ENCODE measurements around the gene VWCE. TPM values are rescaled to one million over a fixed set of nuclear protein-coding genes. Genes with fewer than 3 reads are reported as not detected.
"Not testable (repeated sequence)": the region's sequence is repeated elsewhere in the genome, so short reads cannot be mapped to it uniquely, and the experiment has no call there.

The VWCE gene
- total RNA-seq, 2 experiments from 2014 or later = 0.64 to 1.0 TPM

DNA sequence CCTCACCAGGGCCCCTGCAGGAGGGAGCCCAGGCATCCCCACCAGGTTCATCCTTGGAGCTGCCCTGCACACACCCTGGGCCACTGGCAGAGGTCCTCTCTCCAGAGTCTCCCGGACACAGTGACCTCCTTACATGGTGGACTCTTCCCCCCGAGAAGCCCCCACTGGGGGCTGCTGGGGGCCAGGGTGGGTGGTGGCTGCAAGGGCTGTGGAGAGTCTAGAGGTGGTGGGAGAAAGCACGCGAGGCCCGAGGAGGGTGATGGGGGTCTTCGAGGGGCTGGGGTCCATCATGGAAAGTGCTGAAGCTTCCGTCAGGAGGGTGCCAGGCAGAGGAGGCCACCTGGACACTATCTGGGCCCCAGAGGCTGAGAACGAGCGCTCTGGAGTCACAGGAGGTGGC lies 36.6 kb downstream of the VWCE start:
- no peaks in the 10 kb centered on the region for H3K4me1 Mint-ChIP-seq (ENCODE audit: low read depth)
- no peak overlapping the region for H3K4me3 Mint-ChIP-seq
- no peak overlapping the region for H3K27ac Mint-ChIP-seq
- intact Hi-C loops (cut with DNase I, micrococcal nuclease) = loop anchor here in 1 of 2 experiments (10.0 kb wide), 1 partner anchor 136 kb away; the partner anchor contains the start of gene TMEM216
- no peaks in the 10 kb centered on the region for H3K27me3 Mint-ChIP-seq
- ATAC-seq (ENCODE audit: poor library complexity) = no peak
- no peak overlapping the region for H3K4me3 ChIP-seq (ENCODE audit: low read length)
- TF ChIP-seq, protein P1, sequence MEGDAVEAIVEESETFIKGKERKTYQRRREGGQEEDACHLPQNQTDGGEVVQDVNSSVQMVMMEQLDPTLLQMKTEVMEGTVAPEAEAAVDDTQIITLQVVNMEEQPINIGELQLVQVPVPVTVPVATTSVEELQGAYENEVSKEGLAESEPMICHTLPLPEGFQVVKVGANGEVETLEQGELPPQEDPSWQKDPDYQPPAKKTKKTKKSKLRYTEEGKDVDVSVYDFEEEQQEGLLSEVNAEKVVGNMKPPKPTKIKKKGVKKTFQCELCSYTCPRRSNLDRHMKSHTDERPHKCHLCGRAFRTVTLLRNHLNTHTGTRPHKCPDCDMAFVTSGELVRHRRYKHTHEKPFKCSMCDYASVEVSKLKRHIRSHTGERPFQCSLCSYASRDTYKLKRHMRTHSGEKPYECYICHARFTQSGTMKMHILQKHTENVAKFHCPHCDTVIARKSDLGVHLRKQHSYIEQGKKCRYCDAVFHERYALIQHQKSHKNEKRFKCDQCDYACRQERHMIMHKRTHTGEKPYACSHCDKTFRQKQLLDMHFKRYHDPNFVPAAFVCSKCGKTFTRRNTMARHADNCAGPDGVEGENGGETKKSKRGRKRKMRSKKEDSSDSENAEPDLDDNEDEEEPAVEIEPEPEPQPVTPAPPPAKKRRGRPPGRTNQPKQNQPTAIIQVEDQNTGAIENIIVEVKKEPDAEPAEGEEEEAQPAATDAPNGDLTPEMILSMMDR (IDR thresholded peaks at IDR 0.05) = no peak
- no peaks in the 10 kb centered on the region for H3K9me3 ChIP-seq (ENCODE audit: control insufficient read depth in 1 of 2, insufficient read depth in 1 of 2, low read length in 2 of 2)
- no peaks in the 10 kb centered on the region for H3K27me3 ChIP-seq (ENCODE audit: control insufficient read depth in 1 of 2, insufficient read depth in 2 of 2, low read length in 2 of 2)
- POLR2A ChIA-PET = no interaction called here
- H3K9me3 Mint-ChIP-seq = no peaks in the 10 kb centered on the region
- no peak for DNase-seq
- H3K27ac ChIP-seq (ENCODE audit: low read depth in 1 of 2, low read length in 2 of 2) = no peak overlapping the region
- CTCF ChIA-PET = no interaction called here
- H3K4me1 ChIP-seq (ENCODE audit: insufficient read depth, low read length) = peaks cover 3% of the 10 kb centered on the region
- no peaks in the 10 kb centered on the region for H3K36me3 Mint-ChIP-seq (ENCODE audit: low read depth)
- no peaks in the 10 kb centered on the region for H3K36me3 ChIP-seq (ENCODE audit: insufficient read depth, low read length)

DNA sequence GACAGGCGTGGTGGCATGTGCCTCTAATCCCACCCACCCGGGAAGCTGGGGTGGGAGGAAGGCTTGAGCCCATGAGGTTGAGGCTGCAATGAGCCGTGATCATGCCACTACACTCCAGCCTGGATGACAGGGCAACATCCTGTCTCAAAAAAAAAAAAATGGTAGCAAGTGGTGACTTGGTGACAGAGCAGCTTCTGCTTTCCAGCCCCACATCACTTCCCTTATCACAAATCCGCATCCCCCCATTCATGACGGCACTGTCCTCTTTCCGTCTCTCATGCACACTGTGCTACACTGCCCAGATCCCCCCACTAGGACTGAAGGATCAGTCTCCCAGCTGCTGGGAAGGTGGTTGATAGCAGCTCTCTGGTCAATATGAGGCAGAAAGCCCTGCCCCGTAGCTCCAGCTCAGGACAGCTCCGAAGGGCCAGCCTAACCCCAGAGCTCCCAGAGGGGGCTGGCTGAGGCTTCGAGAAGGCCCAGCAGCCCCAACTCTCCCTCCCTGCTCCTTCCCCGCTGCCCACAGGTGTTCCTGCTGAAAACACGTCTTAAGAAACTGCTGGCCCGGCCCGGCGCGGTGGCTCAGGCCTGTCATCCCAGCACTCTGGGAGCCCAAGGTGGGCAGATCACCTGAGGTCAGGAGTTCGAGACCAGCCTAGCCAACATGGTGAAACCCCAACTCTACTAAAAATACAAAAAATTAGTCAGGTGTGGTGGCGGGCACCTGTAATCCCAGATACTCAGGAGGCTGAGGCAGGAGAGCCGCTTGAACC lies 38.2 kb downstream of the VWCE start:
- Histone ChIP-seq H3K4me1 (ENCODE audit: insufficient read depth, low read length) (peaks cover 3% of the 10 kb centered on the region), H3K36me3 (ENCODE audit: insufficient read depth, low read length) (no peaks in the 10 kb centered on the region), H3K27ac (ENCODE audit: low read depth in 1 of 2, low read length in 2 of 2) (no peak overlapping the region), H3K9me3 (ENCODE audit: control insufficient read depth in 1 of 2, insufficient read depth in 1 of 2, low read length in 2 of 2) (no peaks in the 10 kb centered on the region), H3K27me3 (ENCODE audit: control insufficient read depth in 1 of 2, insufficient read depth in 2 of 2, low read length in 2 of 2) (no peaks in the 10 kb centered on the region), H3K4me3 (ENCODE audit: low read length) (no peak overlapping the region)
- Mint-ChIP-seq H3K27ac (no peak overlapping the region), H3K4me1 (ENCODE audit: low read depth) (no peaks in the 10 kb centered on the region), H3K4me3 (no peak overlapping the region), H3K27me3 (no peaks in the 10 kb centered on the region), H3K9me3 (no peaks in the 10 kb centered on the region), H3K36me3 (ENCODE audit: low read depth) (no peaks in the 10 kb centered on the region)
- TF ChIP-seq, protein P1 (IDR thresholded peaks at IDR 0.05) = no peak
- intact Hi-C loops (cut with DNase I, micrococcal nuclease) = loop anchor here in 1 of 2 experiments (10.0 kb wide), 1 partner anchor 138 kb away; the partner anchor contains the start of gene TMEM216
- ATAC-seq (ENCODE audit: poor library complexity) (no peak), DNase-seq (peak in 2 of 14 experiments; percentile 14 to 31)
- POLR2A ChIA-PET = no interaction called here
- CTCF ChIA-PET = no interaction called here

DNA sequence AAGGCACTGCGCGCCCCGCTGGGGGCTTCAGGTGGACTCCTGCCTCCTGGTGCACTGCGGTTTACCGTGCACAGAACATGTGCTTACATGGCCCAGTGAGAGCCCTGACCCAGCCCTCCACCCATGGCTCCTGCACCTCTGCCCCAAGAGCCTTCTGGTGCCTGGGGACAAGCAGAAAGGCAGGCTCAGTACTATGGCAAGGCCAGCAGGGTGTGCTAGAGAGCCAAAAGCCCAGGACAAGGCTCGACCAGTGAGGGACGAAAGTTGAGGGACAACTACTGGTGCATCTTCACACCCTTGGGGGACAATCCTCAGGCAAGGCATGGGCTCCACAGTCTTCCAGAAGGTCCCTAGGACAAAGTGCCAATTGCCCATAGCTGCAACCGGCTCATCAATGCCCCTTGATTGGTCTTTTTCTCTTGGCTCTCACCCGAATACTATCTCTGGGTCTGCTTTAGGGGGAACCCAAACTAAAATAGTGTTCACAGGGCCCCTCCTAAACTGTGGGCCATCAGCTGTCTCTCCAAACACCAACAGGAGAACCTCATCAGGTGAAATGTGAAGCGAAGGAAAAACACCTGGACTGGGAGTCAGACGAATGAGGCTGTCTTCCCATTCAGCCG lies 40.6 kb downstream of the VWCE start:
- CTCF ChIA-PET = interaction anchor here (1.7 kb wide), 1 partner anchor 131 kb away, joined by 5 read pairs; no protein-coding TSS in a partner anchor
- no peaks in the 10 kb centered on the region for H3K36me3 ChIP-seq (ENCODE audit: insufficient read depth, low read length)
- H3K9me3 Mint-ChIP-seq = no peaks in the 10 kb centered on the region

DNA sequence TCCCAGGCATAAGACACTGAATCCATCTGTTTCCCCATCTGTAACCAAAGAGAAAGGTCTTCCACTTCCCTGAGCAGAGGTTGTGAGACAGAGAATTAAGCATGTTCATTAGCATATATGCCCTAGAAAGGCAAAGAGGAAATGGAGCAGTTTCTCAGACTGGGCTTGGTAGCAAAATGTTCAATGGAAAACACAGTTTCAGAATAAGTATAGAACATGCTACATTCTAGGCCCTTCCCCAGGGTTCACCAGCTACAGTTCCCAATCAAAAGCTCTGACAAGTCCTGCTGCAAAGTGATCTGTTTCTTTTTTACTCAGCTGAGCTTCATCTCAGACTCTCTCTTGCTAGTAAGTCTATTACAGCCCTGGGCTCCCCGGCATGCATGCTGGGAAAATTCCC lies 42.8 kb downstream of the VWCE start:
- H3K9me3 Mint-ChIP-seq; H3K4me3 Mint-ChIP-seq; H3K9me3 ChIP-seq (ENCODE audit: control insufficient read depth in 1 of 2, insufficient read depth in 1 of 2, low read length in 2 of 2); POLR2A ChIA-PET; H3K27me3 ChIP-seq (ENCODE audit: control insufficient read depth in 1 of 2, insufficient read depth in 2 of 2, low read length in 2 of 2); H3K27me3 Mint-ChIP-seq; H3K4me1 ChIP-seq (ENCODE audit: insufficient read depth, low read length); H3K27ac Mint-ChIP-seq; H3K27ac ChIP-seq (ENCODE audit: low read depth in 1 of 2, low read length in 2 of 2); CTCF ChIA-PET; ATAC-seq (ENCODE audit: poor library complexity); H3K36me3 ChIP-seq (ENCODE audit: insufficient read depth, low read length); DNase-seq; H3K36me3 Mint-ChIP-seq (ENCODE audit: low read depth); H3K4me3 ChIP-seq (ENCODE audit: low read length); H3K4me1 Mint-ChIP-seq (ENCODE audit: low read depth): not testable (repeated sequence)
- intact Hi-C loops (cut with DNase I, micrococcal nuclease) = loop anchor here in 1 of 2 experiments (10.0 kb wide), 1 partner anchor 142 kb away; the partner anchor contains the start of gene TMEM216

More for the DNA sequence above, 40.6 kb downstream of the VWCE start:
- Histone ChIP-seq H3K9me3 (ENCODE audit: control insufficient read depth in 1 of 2, insufficient read depth in 1 of 2, low read length in 2 of 2) (no peaks in the 10 kb centered on the region), H3K4me3 (ENCODE audit: low read length) (no peak overlapping the region), H3K4me1 (ENCODE audit: insufficient read depth, low read length) (peaks cover 3% of the 10 kb centered on the region), H3K27me3 (ENCODE audit: control insufficient read depth in 1 of 2, insufficient read depth in 2 of 2, low read length in 2 of 2) (no peaks in the 10 kb centered on the region), H3K27ac (ENCODE audit: low read depth in 1 of 2, low read length in 2 of 2) (no peak overlapping the region)
- Mint-ChIP-seq H3K36me3 (ENCODE audit: low read depth) (no peaks in the 10 kb centered on the region), H3K4me3 (no peak overlapping the region), H3K27ac (no peak overlapping the region), H3K27me3 (no peaks in the 10 kb centered on the region), H3K4me1 (ENCODE audit: low read depth) (no peaks in the 10 kb centered on the region)
- POLR2A ChIA-PET = no interaction called here
- TF ChIP-seq, protein P1 (IDR thresholded peaks at IDR 0.05) = peak; percentile 70
- DNase-seq (peak; percentile 32 to 74 (median 44)), ATAC-seq (ENCODE audit: poor library complexity) (peak; percentile 77)
- intact Hi-C loops (cut with DNase I, micrococcal nuclease) = loop anchor here (1.0 to 10.0 kb wide), 2 partner anchors 131 to 140 kb away; partner anchors contain the start of gene TMEM216 (in 1 of the 2)
